A673 (cell line): ENCODE measurements around the gene TMEM164. TPM values are rescaled to one million over a fixed set of nuclear protein-coding genes. Genes with fewer than 3 reads are reported as not detected.

Experiments used
- BruUV-seq: library from RNA; stranded (reverse); fragments of 400-500 nt; replicated peaks from 2 replicates; lab custom pipeline; 2021; lab: Mats Ljungman, UMichigan
- CTCF ChIA-PET: fragments of 300-600 bp; sonication (Branson Sonifier 250); formaldehyde crosslinking; loops from one replicate; lab custom pipeline; 2022; ENCODE audit warnings: antibody characterized with exemption; lab: Charles Lee
- POLR2A ChIA-PET: fragments of 300-600 bp; sonication (Branson Sonifier 250); formaldehyde crosslinking; loops from one replicate; lab custom pipeline; 2022; ENCODE audit warnings: antibody characterized with exemption; ENCODE audit not compliant: low non-redundant PET; lab: Charles Lee
- DNase-seq: peaks from one replicate; pipeline ENCODE4 v3.0.0-alpha.2; 2015; ENCODE audit warnings: low spot score
- H3K27ac ChIP-seq: fragments of 200-600 bp; sonication (generic); 2 replicates; pipeline ENCODE4 v1.5.1; 2016; ENCODE audit warnings: mixed run types, low read depth, mild to moderate bottlenecking, mixed read lengths, antibody characterized with exemption, low read length; ENCODE audit not compliant: poor library complexity, severe bottlenecking
- H3K27me3 ChIP-seq: fragments of 200-600 bp; sonication (generic); replicated peaks from 2 replicates; pipeline ENCODE4 v1.6.1; 2017; ENCODE audit warnings: mixed run types, low read depth, mild to moderate bottlenecking, mixed read lengths, antibody characterized with exemption, low read length; ENCODE audit not compliant: insufficient read depth, poor library complexity
- H3K36me3 ChIP-seq: fragments of 200-600 bp; sonication (generic); 2 replicates; pipeline ENCODE4 v1.6.1; 2016; ENCODE audit warnings: mixed run types, mild to moderate bottlenecking, mixed read lengths, antibody characterized with exemption, low read length; ENCODE audit not compliant: insufficient read depth, poor library complexity, severe bottlenecking
- H3K4me1 ChIP-seq: fragments of 200-600 bp; sonication (generic); 2 replicates; pipeline ENCODE4 v1.6.1; 2017; ENCODE audit warnings: mixed run types, mild to moderate bottlenecking, mixed read lengths, antibody characterized with exemption, low read length; ENCODE audit not compliant: insufficient read depth, poor library complexity, severe bottlenecking
- H3K4me3 ChIP-seq: fragments of 200-600 bp; sonication (generic); 2 replicates; pipeline ENCODE4 v1.5.1; 2016; ENCODE audit warnings: low read depth, mixed run types, mild to moderate bottlenecking, mixed read lengths, low read length; ENCODE audit not compliant: poor library complexity, severe bottlenecking
- H3K9me3 ChIP-seq: fragments of 200-600 bp; sonication (generic); 2 replicates; pipeline ENCODE4 v1.6.1; 2016; ENCODE audit warnings: mixed run types, low read depth, mild to moderate bottlenecking, mixed read lengths, antibody characterized with exemption, low read length; ENCODE audit not compliant: poor library complexity, severe bottlenecking
- CTCF ChIP-seq: fragments of 300-800, 200-600 bp; sonication (generic); conservative IDR thresholded peaks from 2 replicates; pipeline ENCODE4 v1.5.1; 2017; ENCODE audit warnings: low read depth, mild to moderate bottlenecking, antibody characterized with exemption, low read length, moderate library complexity, mixed read lengths
- EZH2 ChIP-seq: fragments of 200-600 bp; sonication (generic); IDR thresholded peaks from 2 replicates; pipeline ENCODE4 v1.6.1; 2017; ENCODE audit warnings: borderline replicate concordance, low read depth, mild to moderate bottlenecking, mixed read lengths, antibody characterized with exemption, low read length; ENCODE audit not compliant: poor library complexity, severe bottlenecking
- intact Hi-C: fragments of 100-400 bp; cut with micrococcal nuclease; formaldehyde crosslinking; loops from one replicate; pipeline ENCODE4 v1.10.0; 2022; ENCODE audit not compliant: unreplicated experiment
- total RNA-seq: library from RNA; stranded (reverse); gene quantifications from 2 replicates; pipeline ENCODE4 v1.2.3, GENCODE V29; 2021

The TMEM164 gene
- total RNA-seq, 1 experiment from 2014 or later = 26.5 TPM

DNA sequence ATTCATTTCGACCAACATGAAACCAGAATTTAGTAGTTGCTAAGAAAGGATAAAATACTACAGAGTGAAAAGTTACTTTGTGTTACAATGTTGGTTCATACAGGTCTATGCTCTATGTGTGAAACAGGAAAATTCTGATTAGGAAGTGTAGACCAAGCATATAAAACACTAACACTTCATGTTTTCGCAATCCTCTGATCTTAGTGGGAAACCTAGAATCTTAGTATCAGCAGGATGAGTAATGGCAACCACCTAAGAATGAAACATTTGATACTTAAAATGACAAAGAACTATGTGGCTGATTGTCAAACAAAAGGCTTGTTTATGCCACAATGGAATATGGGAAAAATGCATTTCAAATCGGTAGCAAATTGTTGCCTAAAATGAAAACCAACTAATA, 198.9 kb downstream of the TMEM164 start:
- ChIA-PET POLR2A (no interaction called here), CTCF (no interaction called here)
- intact Hi-C loops = no loop called here
- Histone ChIP-seq H3K4me1 (peaks cover 9% of the 10 kb centered on the region), H3K9me3 (no peaks in the 10 kb centered on the region), H3K36me3 (no peaks in the 10 kb centered on the region), H3K27me3 (no peaks in the 10 kb centered on the region), H3K27ac (no peak overlapping the region), H3K4me3 (no peak overlapping the region)
- no TSS peak for BruUV-seq
- DNase-seq = no peak
- no peak for TF ChIP-seq EZH2
- TF ChIP-seq CTCF = no peak

- BruUV-seq = no TSS peak
- Histone ChIP-seq H3K27me3 (no peaks in the 10 kb centered on the region), H3K4me1 (peaks cover 16% of the 10 kb centered on the region), H3K4me3 (no peak overlapping the region), H3K27ac (no peak overlapping the region), H3K9me3 (no peaks in the 10 kb centered on the region), H3K36me3 (no peaks in the 10 kb centered on the region)
- ChIA-PET CTCF (no interaction called here), POLR2A (no interaction called here)
- intact Hi-C loops = no loop called here
- no peak for TF ChIP-seq CTCF
- DNase-seq = no peak
Measured at GRCh38 chrX:110204986-110205385, 202.1 kb downstream of the TMEM164 start.

DNA sequence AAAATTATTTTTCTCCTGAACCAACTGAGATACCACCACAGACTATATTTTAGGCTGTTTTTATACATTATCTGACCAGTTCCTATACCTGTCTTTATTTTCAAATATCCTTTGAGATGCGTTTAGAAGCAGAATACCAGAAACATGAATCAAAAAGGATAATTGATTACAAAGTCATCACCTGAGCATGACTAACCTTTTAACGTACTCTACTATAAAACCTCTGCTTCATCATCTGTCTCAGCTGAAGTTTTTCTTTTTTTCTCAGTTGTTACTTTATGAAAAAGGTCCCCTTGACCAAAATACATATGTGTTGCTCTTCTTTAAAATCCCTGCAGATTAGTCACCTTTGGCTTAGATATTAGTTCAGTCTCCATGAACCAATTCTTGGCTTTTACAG, 205.2 kb downstream of the TMEM164 start:
- no TSS peak for BruUV-seq
- intact Hi-C loops = no loop called here
- POLR2A ChIA-PET = interaction anchor here (0.6 kb wide), 1 partner anchor 925 kb away, joined by 4 read pairs; no protein-coding TSS in a partner anchor

More for the DNA sequence above, 205.2 kb downstream of the TMEM164 start:
- Histone ChIP-seq H3K4me3 (no peak overlapping the region), H3K27ac (no peak overlapping the region), H3K9me3 (no peaks in the 10 kb centered on the region), H3K27me3 (no peaks in the 10 kb centered on the region), H3K4me1 (peaks cover 21% of the 10 kb centered on the region), H3K36me3 (no peaks in the 10 kb centered on the region)
- TF ChIP-seq CTCF (no peak), EZH2 (no peak)
- CTCF ChIA-PET = no interaction called here
- DNase-seq = no peak
